Gastrocnemius medialis (tissue), 4 donors: ENCODE measurements around the gene RNF151.
"Not testable (repeated sequence)": the region's sequence is repeated elsewhere in the genome, so short reads cannot be mapped to it uniquely, and the experiment has no call there.

Source experiments
- POLR2A ChIP-seq, 2 donors: fragments of 450-650 bp; IDR thresholded peaks; one replicate each; pipeline ENCODE4 v1.6.1; 2017; ENCODE audit warnings: antibody characterized with exemption in 2 of 2, mild to moderate bottlenecking in 2 of 2, moderate library complexity in 2 of 2
- TF ChIP-seq, protein P1 (sequence below), 5 experiments: fragments of 450-650 bp in 3 of 5; fragments of 200-600 bp in 2 of 5; sonication (generic) in 2 of 5; IDR thresholded peaks in 4 of 5; conservative IDR thresholded peaks in 1 of 5; 1 replicate in 4 of 5; 2 replicates in 1 of 5; pipeline ENCODE4 v1.5.1; 2016 to 2019; ENCODE audit warnings: antibody characterized with exemption in 5 of 5, mild to moderate bottlenecking in 3 of 5, moderate library complexity in 3 of 5

DNA sequence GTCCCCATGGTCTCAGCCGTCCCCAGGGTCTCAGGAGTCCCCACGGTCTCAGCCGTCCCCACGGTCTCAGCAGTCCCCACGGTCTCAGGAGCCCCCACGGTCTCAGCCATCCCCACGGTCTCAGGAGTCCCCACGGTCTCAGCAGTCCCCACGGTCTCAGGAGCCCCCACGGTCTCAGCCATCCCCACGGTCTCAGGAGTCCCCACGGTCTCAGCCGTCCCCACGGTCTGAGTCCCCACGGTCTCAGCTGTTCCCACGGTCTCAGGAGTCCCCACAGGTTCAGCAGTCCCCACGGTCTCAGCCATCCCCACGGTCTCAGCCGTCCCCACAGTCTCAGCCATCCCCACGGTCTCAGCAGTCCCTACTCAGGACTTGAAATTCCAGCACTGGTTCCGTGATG lies 46.5 kb upstream of the RNF151 start:
- TF ChIP-seq POLR2A (IDR thresholded peaks at IDR 0.05) = not testable (repeated sequence)
- TF ChIP-seq, protein P1, sequence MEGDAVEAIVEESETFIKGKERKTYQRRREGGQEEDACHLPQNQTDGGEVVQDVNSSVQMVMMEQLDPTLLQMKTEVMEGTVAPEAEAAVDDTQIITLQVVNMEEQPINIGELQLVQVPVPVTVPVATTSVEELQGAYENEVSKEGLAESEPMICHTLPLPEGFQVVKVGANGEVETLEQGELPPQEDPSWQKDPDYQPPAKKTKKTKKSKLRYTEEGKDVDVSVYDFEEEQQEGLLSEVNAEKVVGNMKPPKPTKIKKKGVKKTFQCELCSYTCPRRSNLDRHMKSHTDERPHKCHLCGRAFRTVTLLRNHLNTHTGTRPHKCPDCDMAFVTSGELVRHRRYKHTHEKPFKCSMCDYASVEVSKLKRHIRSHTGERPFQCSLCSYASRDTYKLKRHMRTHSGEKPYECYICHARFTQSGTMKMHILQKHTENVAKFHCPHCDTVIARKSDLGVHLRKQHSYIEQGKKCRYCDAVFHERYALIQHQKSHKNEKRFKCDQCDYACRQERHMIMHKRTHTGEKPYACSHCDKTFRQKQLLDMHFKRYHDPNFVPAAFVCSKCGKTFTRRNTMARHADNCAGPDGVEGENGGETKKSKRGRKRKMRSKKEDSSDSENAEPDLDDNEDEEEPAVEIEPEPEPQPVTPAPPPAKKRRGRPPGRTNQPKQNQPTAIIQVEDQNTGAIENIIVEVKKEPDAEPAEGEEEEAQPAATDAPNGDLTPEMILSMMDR (IDR thresholded peaks at IDR 0.05 in 4 of 5, conservative IDR thresholded peaks at IDR 0.05 in 1 of 5) = not testable (repeated sequence)
